B cell (primary cell): Measurements from ENCODE around the gene PLEKHM2. TPM values are rescaled to one million over a fixed set of nuclear protein-coding genes. Genes with fewer than 3 reads are reported as not detected.

Source experiments
- ATAC-seq: fragments of 200-7000 bp; cut with Tn5 transposase; one replicate; pipeline ENCODE4 v1.10.0; 2021; ENCODE audit warnings: low read depth, mild to moderate bottlenecking, moderate number of reproducible peaks, moderate library complexity
- CTCF ChIA-PET: fragments of 350-600 bp; sonication (Branson Sonifier 250); formaldehyde crosslinking; loops from one replicate; lab custom pipeline; 2021; ENCODE audit warnings: antibody characterized with exemption, inconsistent platforms; lab: Charles Lee
- POLR2A ChIA-PET: fragments of 350-600 bp; sonication (Branson Sonifier 250); formaldehyde crosslinking; loops from one replicate; lab custom pipeline; 2021; ENCODE audit warnings: antibody characterized with exemption; lab: Charles Lee
- DNase-seq: peaks from one replicate; pipeline ENCODE4 v3.0.0; 2013
- H2AFZ ChIP-seq: 2 replicates; pipeline ENCODE4 v1.6.1; 2012; ENCODE audit warnings: mild to moderate bottlenecking, low read depth, low read length; ENCODE audit not compliant: insufficient read depth, poor library complexity, severe bottlenecking
- H3K27ac ChIP-seq, 2 donors: 1 replicate in 1 of 2; 2 replicates in 1 of 2; pipeline ENCODE4 v1.5.1; 2012 to 2013; ENCODE audit warnings: low read length in 2 of 2, mild to moderate bottlenecking in 2 of 2, moderate library complexity in 1 of 2
- H3K27me3 ChIP-seq, 4 experiments: fragments of 200-600 bp in 1 of 4; sonication (generic) in 1 of 4; replicated peaks in 1 of 4; 1 replicate in 2 of 4; 2 replicates in 2 of 4; pipeline versions ENCODE4 v1.6.1 to v1.7.0; 2013 to 2016; ENCODE audit warnings: low read length in 3 of 4, mild to moderate bottlenecking in 2 of 4, mixed read lengths in 1 of 4, moderate library complexity in 1 of 4; ENCODE audit not compliant: insufficient read depth in 4 of 4, control insufficient read depth in 3 of 4; ENCODE audit errors: control extremely low read depth in 1 of 4
- H3K36me3 ChIP-seq, 2 experiments: replicated peaks in 1 of 2; 1 replicate in 1 of 2; 2 replicates in 1 of 2; pipeline versions ENCODE4 v1.6.1 to v1.7.1; 2013; ENCODE audit warnings: low read length in 1 of 2; ENCODE audit not compliant: insufficient read depth in 2 of 2, control insufficient read depth in 1 of 2; ENCODE audit errors: control extremely low read depth in 1 of 2, extremely low read depth in 1 of 2
- H3K4me1 ChIP-seq, 2 donors: fragments of 200-600 bp in 1 of 2; sonication (generic) in 1 of 2; 1 replicate in 1 of 2; 2 replicates in 1 of 2; pipeline versions ENCODE4 v1.5.1 to v1.6.1; 2013 to 2017; ENCODE audit warnings: low read length in 2 of 2; ENCODE audit not compliant: control insufficient read depth in 2 of 2, insufficient read depth in 2 of 2
- H3K4me2 ChIP-seq: replicated peaks from 2 replicates; pipeline ENCODE3; 2012; ENCODE audit warnings: mild to moderate bottlenecking, low read depth, low read length; ENCODE audit not compliant: poor library complexity, severe bottlenecking
- H3K4me3 ChIP-seq, 5 experiments: fragments of 200-600 bp in 1 of 5; sonication (generic) in 1 of 5; 1 replicate in 3 of 5; 2 replicates in 2 of 5; pipeline versions ENCODE4 v1.5.1 to v1.7.0; 2011 to 2016; ENCODE audit warnings: low read length in 4 of 5, mild to moderate bottlenecking in 4 of 5, low read depth in 2 of 5, control low read depth in 1 of 5, moderate library complexity in 1 of 5; ENCODE audit not compliant: insufficient read depth in 1 of 5; ENCODE audit errors: control extremely low read depth in 1 of 5, extremely low read depth in 1 of 5
- H3K79me2 ChIP-seq: fragments of 200-600 bp; sonication (generic); one replicate; pipeline ENCODE4 v1.6.0; 2016; ENCODE audit warnings: low read length; ENCODE audit not compliant: control insufficient read depth, insufficient read depth
- H3K9ac ChIP-seq: fragments of 200-600 bp; sonication (generic); 2 replicates; pipeline ENCODE4 v1.6.1; 2017; ENCODE audit warnings: mild to moderate bottlenecking, low read length, moderate library complexity
- H3K9me3 ChIP-seq, 3 donors: one replicate each; pipeline versions ENCODE4 v1.6.1 to v1.7.1; 2013; ENCODE audit warnings: low read length in 2 of 3; ENCODE audit not compliant: control insufficient read depth in 2 of 3, insufficient read depth in 1 of 3; ENCODE audit errors: control extremely low read depth in 1 of 3
- H4K20me1 ChIP-seq: 2 replicates; pipeline ENCODE4 v1.6.0; 2012; ENCODE audit warnings: mild to moderate bottlenecking, low read length; ENCODE audit not compliant: insufficient read depth, control insufficient read depth, poor library complexity, severe bottlenecking
- H3K27ac Mint-ChIP-seq: one replicate; pipeline ENCODE4 v1.8.0; 2021; ENCODE audit warnings: mixed read lengths
- H3K27me3 Mint-ChIP-seq: one replicate; pipeline ENCODE4 v1.8.0; 2021; ENCODE audit warnings: mixed read lengths
- H3K4me1 Mint-ChIP-seq: one replicate; pipeline ENCODE4 v1.8.0; 2021; ENCODE audit warnings: mixed read lengths
- H3K4me3 Mint-ChIP-seq: one replicate; pipeline ENCODE4 v1.8.0; 2021; ENCODE audit warnings: mixed read lengths
- H3K9me3 Mint-ChIP-seq: one replicate; pipeline ENCODE4 v1.8.0; 2022; ENCODE audit warnings: mixed read lengths; ENCODE audit not compliant: insufficient read depth
- CTCF ChIP-seq: fragments of 200-600 bp; IDR thresholded peaks from one replicate; pipeline ENCODE4 v1.8.0; 2022; ENCODE audit warnings: antibody characterized with exemption, mild to moderate bottlenecking
- EZH2 ChIP-seq: IDR thresholded peaks from 2 replicates; pipeline ENCODE4 v1.6.1; 2012; ENCODE audit warnings: borderline replicate concordance, low read depth, mild to moderate bottlenecking, moderate library complexity, low read length; ENCODE audit not compliant: insufficient read depth, poor library complexity, severe bottlenecking
- WGBS: methylation state at CpG from one replicate; pipeline ENCODE4 v1.1.5; 2013; ENCODE audit warnings: missing lambda C conversion rate; ENCODE audit not compliant: insufficient coverage; 5-methylcytosine and 5-hydroxymethylcytosine counted together
- intact Hi-C: fragments of 100-400 bp; cut with micrococcal nuclease; formaldehyde crosslinking; loops from one replicate; pipeline ENCODE4 v1.10.0; 2022
- polyA plus RNA-seq: library from polyadenylated mRNA; depleted of rRNA; stranded (reverse); fragments of >200 nt; gene quantifications from 2 replicates; pipeline ENCODE4 v1.2.3, GENCODE V29; 2012
- total RNA-seq, 2 donors: library from RNA; stranded (reverse); fragments of 120-200 nt in 1 of 2; gene quantifications; 1 replicate in 1 of 2; 2 replicates in 1 of 2; pipeline versions ENCODE4 v1.2.3 to v1.2.4, GENCODE V29; 2013 to 2022

The PLEKHM2 gene
- total and polyA plus RNA-seq, 2 donors (not counting 1 experiment from before 2014, with no cell fraction given), result 99.7 to 120 TPM

- Histone ChIP-seq H3K4me2 (no peak overlapping the region), H3K4me3 (no peak overlapping the region), H4K20me1 (peaks cover 50% of the 10 kb centered on the region), H3K9me3 (no peaks in the 10 kb centered on the region), H2AFZ (no peak overlapping the region), H3K36me3 (peaks cover 5 to 12% of the 10 kb centered on the region in 2 experiments), H3K4me1 (peaks cover 31 to 44% of the 10 kb centered on the region in 2 donors), H3K27me3 (no peaks in the 10 kb centered on the region), H3K79me2 (peaks cover 75% of the 10 kb centered on the region), H3K9ac (no peak overlapping the region), H3K27ac (no peak overlapping the region)
- no peak for DNase-seq
- Mint-ChIP-seq H3K27me3 (no peaks in the 10 kb centered on the region), H3K4me3 (no peak overlapping the region), H3K4me1 (peaks cover 51% of the 10 kb centered on the region), H3K9me3 (no peaks in the 10 kb centered on the region), H3K27ac (peak overlapping the region; percentile 50)
- WGBS, result 92% methylated on average over 2 of the region's 6 CpGs
- ChIA-PET CTCF (no interaction called here), POLR2A (interaction anchor here (0.7 kb wide), 1 partner anchor 21 kb away, joined by 13 read pairs; no protein-coding TSS in a partner anchor)
- no peak for ATAC-seq
- TF ChIP-seq CTCF (no peak), EZH2 (no peak)
- intact Hi-C loops, result no loop called here
Measured at GRCh38 chr1:15700508-15700907, 16.4 kb downstream of the PLEKHM2 start.

DNA sequence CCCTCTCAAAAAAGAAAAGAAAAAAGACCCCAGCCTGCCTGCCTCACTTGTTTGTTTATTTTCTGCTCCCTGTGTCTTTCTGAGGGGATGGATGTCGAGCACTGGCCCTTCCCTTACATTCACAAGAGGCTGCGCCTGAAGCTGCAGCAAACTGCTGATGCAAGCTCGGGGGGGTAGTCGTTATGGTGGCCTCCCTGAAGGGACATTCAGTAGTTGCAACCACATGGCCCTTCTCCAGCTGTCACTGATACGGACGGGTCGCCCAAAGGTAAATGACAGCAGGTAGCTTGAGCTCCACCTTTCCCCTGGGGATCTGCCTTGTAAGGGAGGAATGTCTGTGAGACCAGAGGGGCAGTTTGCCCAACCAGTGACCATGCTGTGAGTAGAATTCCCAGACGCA, 17.7 kb downstream of the PLEKHM2 start:
- H3K27ac ChIP-seq, result no peak overlapping the region
- no peak overlapping the region for H3K4me2 ChIP-seq
- intact Hi-C loops, result no loop called here
- H2AFZ ChIP-seq, result no peak overlapping the region
- ATAC-seq, result no peak
- H3K4me3 Mint-ChIP-seq, result no peak overlapping the region
- peaks cover 20 to 31% of the 10 kb centered on the region in 2 donors for H3K4me1 ChIP-seq
- no peaks in the 10 kb centered on the region for H3K27me3 Mint-ChIP-seq
- peaks cover 46% of the 10 kb centered on the region for H3K4me1 Mint-ChIP-seq
- TF ChIP-seq CTCF, result no peak
- no peak overlapping the region for H3K9ac ChIP-seq
- no peaks in the 10 kb centered on the region for H3K27me3 ChIP-seq
- peak overlapping the region; percentile 70 for H3K27ac Mint-ChIP-seq
- no peaks in the 10 kb centered on the region for H3K9me3 Mint-ChIP-seq
- no peak for DNase-seq
- peaks cover 3 to 18% of the 10 kb centered on the region in 2 experiments for H3K36me3 ChIP-seq
- H3K4me3 ChIP-seq, result no peak overlapping the region
- 96% methylated on average over 8 of the region's 8 CpGs for WGBS
- ChIA-PET POLR2A (interaction anchor here (0.6 kb wide), 1 partner anchor 9 kb away, joined by 5 read pairs; no protein-coding TSS in a partner anchor), CTCF (interaction anchor here (0.7 to 1.1 kb wide), 2 partner anchors 10 to 46 kb away, joined by 3 to 4 read pairs; no protein-coding TSS in a partner anchor)
- peaks cover 63% of the 10 kb centered on the region for H4K20me1 ChIP-seq
- peaks cover 77% of the 10 kb centered on the region for H3K79me2 ChIP-seq
- no peaks in the 10 kb centered on the region for H3K9me3 ChIP-seq
